Eye (tissue), 1 donor: ENCODE measurements around the gene CNTN5.

ENCODE experiments used
- DNase-seq: peaks from one replicate; pipeline ENCODE4 v3.0.0-alpha.2; 2015

CNTN5 gene

GRCh38 chr11:99531468-99531867 is 510.7 kb downstream of the CNTN5 start:
- no peak for DNase-seq

- DNase-seq = no peak
Observed at GRCh38 chr11:99534812-99535211, 514.1 kb downstream of the CNTN5 start.

GRCh38 chr11:99535406-99535805 is 514.7 kb downstream of the CNTN5 start:
- no peak for DNase-seq

GRCh38 chr11:99535819-99536218 is 515.1 kb downstream of the CNTN5 start:
- no peak for DNase-seq

GRCh38 chr11:99537681-99538080 is 516.9 kb downstream of the CNTN5 start:
- peak; percentile 81 for DNase-seq

- no peak for DNase-seq
Observed at GRCh38 chr11:99545616-99546015, 524.9 kb downstream of the CNTN5 start.

- no peak for DNase-seq
Observed at GRCh38 chr11:99548264-99548663, 527.5 kb downstream of the CNTN5 start.

- no peak for DNase-seq
Observed at GRCh38 chr11:99554232-99554903, 533.6 kb downstream of the CNTN5 start.

- peak; percentile 6 for DNase-seq
Observed at GRCh38 chr11:99555486-99555885, 534.7 kb downstream of the CNTN5 start.

GRCh38 chr11:99565333-99565732 is 544.6 kb downstream of the CNTN5 start:
- no peak for DNase-seq

- no peak for DNase-seq
Observed at GRCh38 chr11:99567334-99567956, 546.7 kb downstream of the CNTN5 start.

GRCh38 chr11:99568808-99569207 is 548.1 kb downstream of the CNTN5 start:
- no peak for DNase-seq

GRCh38 chr11:99571094-99571493 is 550.3 kb downstream of the CNTN5 start:
- DNase-seq = no peak

GRCh38 chr11:99584830-99585229 is 564.1 kb downstream of the CNTN5 start:
- peak; percentile 14 for DNase-seq

- no peak for DNase-seq
Observed at GRCh38 chr11:99585606-99586005, 564.9 kb downstream of the CNTN5 start.

GRCh38 chr11:99589771-99590170 is 569.0 kb downstream of the CNTN5 start:
- DNase-seq = no peak

- DNase-seq = no peak
Observed at GRCh38 chr11:99592266-99592665, 571.5 kb downstream of the CNTN5 start.

GRCh38 chr11:99593197-99593596 is 572.4 kb downstream of the CNTN5 start:
- DNase-seq = no peak

- no peak for DNase-seq
Observed at GRCh38 chr11:99601179-99601578, 580.4 kb downstream of the CNTN5 start.

GRCh38 chr11:99614352-99614751 is 593.6 kb downstream of the CNTN5 start:
- no peak for DNase-seq

- DNase-seq = no peak
Observed at GRCh38 chr11:99630629-99631028, 609.9 kb downstream of the CNTN5 start.

- no peak for DNase-seq
Observed at GRCh38 chr11:99631618-99632017, 610.9 kb downstream of the CNTN5 start.

GRCh38 chr11:99632969-99633368 is 612.2 kb downstream of the CNTN5 start:
- DNase-seq = no peak

- no peak for DNase-seq
Observed at GRCh38 chr11:99634581-99634980, 613.8 kb downstream of the CNTN5 start.

- no peak for DNase-seq
Observed at GRCh38 chr11:99638073-99638553, 617.4 kb downstream of the CNTN5 start.
